Fibroblast of the aortic adventitia (primary cell): ENCODE measurements around the gene ARHGAP25. TPM values are rescaled to one million over a fixed set of nuclear protein-coding genes. Genes with fewer than 3 reads are reported as not detected.

Experiments
- DNase-seq: peaks from one replicate; pipeline ENCODE4 v3.0.0-alpha.2; 2010; ENCODE audit warnings: low read depth
- H3K4me3 ChIP-seq: 2 replicates; pipeline ENCODE4 v1.5.1; 2011; ENCODE audit warnings: low read depth, mild to moderate bottlenecking, control low read depth, low read length, moderate library complexity
- CTCF ChIP-seq: IDR thresholded peaks from 2 replicates; pipeline ENCODE4 v1.5.1; 2011; ENCODE audit warnings: mild to moderate bottlenecking, low read length, control low read depth, inconsistent platforms; ENCODE audit not compliant: insufficient read depth
- total RNA-seq: library from RNA; depleted of rRNA; stranded (reverse); fragments of >200 nt; gene quantifications from 2 replicates; pipeline ENCODE4 v1.2.3, GENCODE V29; 2012; ENCODE audit warnings: low replicate concordance

ARHGAP25 gene
- total RNA-seq, 1 donor: 0.36 TPM

- H3K4me3 ChIP-seq: no peak overlapping the region
- no peak for TF ChIP-seq CTCF
- DNase-seq: no peak
These were observed 1.5 kb downstream of the ARHGAP25 start for GRCh38 chr2:68736086-68736485.

- no peak for TF ChIP-seq CTCF
- DNase-seq: no peak
- H3K4me3 ChIP-seq: peak overlapping the region; percentile 2
These were observed 3.1 kb downstream of the ARHGAP25 start for GRCh38 chr2:68737711-68738110.

- no peak for TF ChIP-seq CTCF
- DNase-seq: no peak
- no peak overlapping the region for H3K4me3 ChIP-seq
These were observed 4.4 kb downstream of the ARHGAP25 start for GRCh38 chr2:68738906-68739594.

DNA sequence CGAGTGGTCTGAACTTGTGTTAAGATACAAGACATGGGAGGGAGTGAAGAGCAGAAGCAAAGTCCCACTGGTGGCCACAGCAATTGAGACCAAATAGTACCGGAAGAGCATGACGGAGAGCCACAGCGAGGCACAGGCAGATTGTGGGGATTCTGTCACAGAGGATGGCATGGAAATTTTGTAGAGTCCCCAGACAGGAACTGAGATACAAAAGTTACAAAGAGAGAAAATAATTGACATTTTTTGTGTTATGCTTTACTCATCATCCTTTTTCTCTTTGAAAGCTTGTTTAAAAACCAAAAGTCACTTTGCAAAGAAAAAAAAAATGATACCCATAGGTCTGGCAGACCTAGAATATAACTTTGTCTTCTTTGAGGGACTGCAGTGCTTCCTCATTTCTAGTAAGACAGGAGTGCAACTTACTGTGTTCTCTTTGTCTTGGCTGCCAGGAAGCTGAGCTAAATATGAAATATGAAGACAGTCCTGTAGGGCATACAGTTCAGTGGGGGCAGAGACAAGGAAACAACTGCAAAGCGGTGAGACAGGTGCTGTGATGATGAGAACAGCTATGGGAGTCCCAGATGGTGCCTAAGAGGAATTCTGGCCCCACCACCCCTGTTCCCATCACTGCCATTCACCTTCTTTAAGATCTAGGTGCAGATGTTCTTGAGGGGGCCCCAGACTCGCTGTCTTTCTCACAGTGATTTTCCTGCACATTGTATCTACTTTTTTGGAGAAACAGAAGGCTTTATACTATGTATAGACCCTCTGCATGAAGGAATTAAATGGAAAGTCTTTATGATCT, 5.2 kb downstream of the ARHGAP25 start:
- DNase-seq: no peak
- no peak for TF ChIP-seq CTCF
- H3K4me3 ChIP-seq: no peak overlapping the region

- no peak for TF ChIP-seq CTCF
- DNase-seq: peak; percentile 21
- H3K4me3 ChIP-seq: no peak overlapping the region
These were observed 5.8 kb downstream of the ARHGAP25 start for GRCh38 chr2:68740400-68740914.

DNA sequence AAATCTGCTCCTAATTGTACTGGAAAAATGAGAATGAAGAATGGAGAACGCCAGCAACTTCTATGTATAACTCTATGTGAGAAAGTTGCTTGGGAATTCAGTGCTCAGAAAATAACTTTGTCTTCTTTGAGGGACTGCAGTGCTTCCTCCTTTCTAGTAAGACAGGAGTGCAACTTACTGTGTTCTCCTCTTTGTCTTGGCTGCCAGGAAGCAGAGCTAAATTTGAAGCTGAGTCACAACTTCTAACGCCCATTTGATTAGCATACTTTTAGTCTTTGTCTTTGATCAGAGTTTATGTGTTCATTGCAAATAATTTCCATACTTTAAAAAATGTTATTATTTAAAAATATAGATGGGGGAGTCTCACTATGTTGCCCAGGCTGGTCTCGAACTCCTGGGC, 6.6 kb downstream of the ARHGAP25 start:
- H3K4me3 ChIP-seq: no peak overlapping the region
- no peak for TF ChIP-seq CTCF
- DNase-seq: no peak
